Smooth muscle cell (in vitro differentiated cells): ENCODE data around the gene ZNF217. TPM values are rescaled to one million over a fixed set of nuclear protein-coding genes. Genes with fewer than 3 reads are reported as not detected.
"Not testable (repeated sequence)": the region's sequence is repeated elsewhere in the genome, so short reads cannot be mapped to it uniquely, and the experiment has no call there.

Experiments
- DNase-seq: peaks from one replicate; lab custom pipeline; 2025; ENCODE audit not compliant: unreplicated experiment; lab: John Stamatoyannopoulos, UW
- H2AFZ ChIP-seq: fragments of 200-600 bp; sonication (generic); 2 replicates; pipeline ENCODE4 v1.6.0; 2016; ENCODE audit warnings: antibody characterized with exemption, low read depth, mild to moderate bottlenecking
- H3F3A ChIP-seq: fragments of 200-600 bp; sonication (generic); 2 replicates; pipeline ENCODE4 v1.6.0; 2017; ENCODE audit warnings: antibody characterized with exemption, low read depth
- H3K27ac ChIP-seq: fragments of 200-600 bp; sonication (generic); 2 replicates; pipeline ENCODE4 v1.5.1; 2016; ENCODE audit warnings: low read depth, mild to moderate bottlenecking
- H3K27me3 ChIP-seq: fragments of 200-600 bp; sonication (generic); 2 replicates; pipeline ENCODE4 v1.6.1; 2016; ENCODE audit warnings: low read depth, mild to moderate bottlenecking
- H3K36me3 ChIP-seq: fragments of 200-600 bp; sonication (generic); 2 replicates; pipeline ENCODE4 v1.5.1; 2016; ENCODE audit warnings: low read depth
- H3K4me1 ChIP-seq: fragments of 200-600 bp; sonication (generic); 2 replicates; pipeline ENCODE4 v1.5.1; 2016; ENCODE audit warnings: low read depth
- H3K4me2 ChIP-seq: fragments of 200-600 bp; sonication (generic); 2 replicates; pipeline ENCODE4 v1.6.0; 2016; ENCODE audit warnings: mild to moderate bottlenecking
- H3K4me3 ChIP-seq: fragments of 200-600 bp; sonication (generic); 2 replicates; pipeline ENCODE4 v1.5.1; 2016; ENCODE audit warnings: mild to moderate bottlenecking
- H3K79me2 ChIP-seq: fragments of 200-600 bp; sonication (generic); 2 replicates; pipeline ENCODE4 v1.6.0; 2016; ENCODE audit warnings: low read depth, mild to moderate bottlenecking
- H3K9ac ChIP-seq: fragments of 200-600 bp; sonication (generic); 2 replicates; pipeline ENCODE4 v1.6.0; 2016; ENCODE audit warnings: low read depth
- H3K9me3 ChIP-seq: fragments of 200-600 bp; sonication (generic); replicated peaks from 2 replicates; pipeline ENCODE4 v1.5.1; 2016; ENCODE audit warnings: low read depth
- H4K20me1 ChIP-seq: fragments of 200-600 bp; sonication (generic); 2 replicates; pipeline ENCODE4 v1.6.0; 2016; ENCODE audit warnings: low read depth
- CTCF ChIP-seq: fragments of 200-600 bp; sonication (generic); IDR thresholded peaks from 2 replicates; pipeline ENCODE4 v1.5.1; 2017; ENCODE audit warnings: borderline replicate concordance, mild to moderate bottlenecking, antibody characterized with exemption; ENCODE audit not compliant: insufficient read depth, poor library complexity, severe bottlenecking
- WGBS: methylation state at CpG from one replicate; pipeline ENCODE4 v1.1.7; 2016; ENCODE audit warnings: low lambda C conversion rate; 5-methylcytosine and 5-hydroxymethylcytosine counted together
- polyA plus RNA-seq: library from polyadenylated mRNA; unstranded; fragments of >200 nt; fragmentation: Nextera tagmentation; extraction: Ambion mirVana; gene quantifications from 2 replicates; pipeline ENCODE4 v1.2.1, GENCODE V29; 2016
- total RNA-seq: library from RNA; depleted of rRNA; stranded (reverse); fragments of >200 nt; gene quantifications from 2 replicates; pipeline ENCODE4 v1.2.3, GENCODE V29; 2014

The ZNF217 gene
- total and polyA plus RNA-seq, 2 experiments from 2014 or later = 3.9 to 42.2 TPM

GRCh38 chr20:53569606-53570307 lies 23.9 kb downstream of the ZNF217 start:
- 93% methylated on average over 7 of the region's 7 CpGs for WGBS
- Histone ChIP-seq H3F3A (peaks cover 27% of the 10 kb centered on the region), H3K27ac (no peak overlapping the region), H3K4me2 (no peak overlapping the region), H3K9ac (no peak overlapping the region), H3K4me3 (no peak overlapping the region), H3K4me1 (no peaks in the 10 kb centered on the region), H3K9me3 (no peaks in the 10 kb centered on the region), H4K20me1 (peaks cover 99% of the 10 kb centered on the region), H3K79me2 (peaks cover 77% of the 10 kb centered on the region), H2AFZ (no peak overlapping the region), H3K27me3 (no peaks in the 10 kb centered on the region), H3K36me3 (peaks cover 8% of the 10 kb centered on the region)
- TF ChIP-seq CTCF = no peak
- no peak for DNase-seq

GRCh38 chr20:53569005-53569404 lies 24.6 kb downstream of the ZNF217 start:
- 96% methylated on average over 2 of the region's 2 CpGs for WGBS
- H3K79me2 ChIP-seq = peaks cover 70% of the 10 kb centered on the region
- no peak overlapping the region for H3K4me2 ChIP-seq
- no peak overlapping the region for H3K9ac ChIP-seq
- no peak overlapping the region for H3K27ac ChIP-seq
- no peak for TF ChIP-seq CTCF
- H3F3A ChIP-seq = peaks cover 27% of the 10 kb centered on the region
- DNase-seq = no peak
- H4K20me1 ChIP-seq = peaks cover 92% of the 10 kb centered on the region
- no peak overlapping the region for H2AFZ ChIP-seq
- no peaks in the 10 kb centered on the region for H3K9me3 ChIP-seq
- peaks cover 8% of the 10 kb centered on the region for H3K36me3 ChIP-seq
- no peaks in the 10 kb centered on the region for H3K4me1 ChIP-seq
- no peak overlapping the region for H3K4me3 ChIP-seq
- H3K27me3 ChIP-seq = no peaks in the 10 kb centered on the region

GRCh38 chr20:53568351-53568750 lies 25.3 kb downstream of the ZNF217 start:
- DNase-seq = no peak
- Histone ChIP-seq H2AFZ (no peak overlapping the region), H3K9ac (no peak overlapping the region), H4K20me1 (peaks cover 86% of the 10 kb centered on the region), H3K27me3 (no peaks in the 10 kb centered on the region), H3K79me2 (peaks cover 63% of the 10 kb centered on the region), H3F3A (peaks cover 27% of the 10 kb centered on the region), H3K4me3 (no peak overlapping the region), H3K27ac (no peak overlapping the region), H3K4me1 (no peaks in the 10 kb centered on the region), H3K9me3 (no peaks in the 10 kb centered on the region), H3K36me3 (peaks cover 8% of the 10 kb centered on the region), H3K4me2 (no peak overlapping the region)
- no peak for TF ChIP-seq CTCF
- WGBS = 93% methylated on average over 8 of the region's 8 CpGs

- 94% methylated on average over 3 of the region's 3 CpGs for WGBS
- no peak for DNase-seq
- Histone ChIP-seq H3K9me3 (no peaks in the 10 kb centered on the region), H3K4me1 (no peaks in the 10 kb centered on the region), H3K9ac (no peak overlapping the region), H3K4me3 (no peak overlapping the region), H4K20me1 (peaks cover 77% of the 10 kb centered on the region), H3K27ac (no peak overlapping the region), H3K27me3 (no peaks in the 10 kb centered on the region), H3K36me3 (peaks cover 8% of the 10 kb centered on the region), H2AFZ (no peak overlapping the region), H3F3A (peaks cover 26% of the 10 kb centered on the region), H3K4me2 (no peak overlapping the region), H3K79me2 (peaks cover 54% of the 10 kb centered on the region)
- TF ChIP-seq CTCF = no peak
Measured at GRCh38 chr20:53567379-53567917, 26.2 kb downstream of the ZNF217 start.

GRCh38 chr20:53566623-53567022 lies 27.0 kb downstream of the ZNF217 start:
- peaks cover 22% of the 10 kb centered on the region for H3F3A ChIP-seq
- not testable (repeated sequence) for H3K9ac ChIP-seq, DNase-seq, H3K4me1 ChIP-seq, H3K36me3 ChIP-seq, H3K27me3 ChIP-seq, H3K27ac ChIP-seq, H3K4me3 ChIP-seq, H3K4me2 ChIP-seq, H2AFZ ChIP-seq, H3K9me3 ChIP-seq
- H4K20me1 ChIP-seq = peaks cover 68% of the 10 kb centered on the region
- WGBS = 95% methylated on average over 9 of the region's 9 CpGs
- H3K79me2 ChIP-seq = peaks cover 46% of the 10 kb centered on the region
